ENCODE data around the gene POLR2C. TPM values are rescaled to one million over a fixed set of nuclear protein-coding genes. Genes with fewer than 3 reads are reported as not detected.

The POLR2C gene
- total and polyA plus RNA-seq, 2 of the 13 experiments (the other 11 are each of a cell fraction or from before 2014, with no cell fraction given) = 104 to 216 TPM

GRCh38 chr16:57447186-57447962 is 15.1 kb upstream of the POLR2C start, which contains the start of the genes CIAPIN1 and COQ9 (continued):
- TF ChIP-seq SP1 (IDR thresholded peaks at IDR 0.05) (peak; percentile 89), SP1 (CRISPR knock-in tag; IDR thresholded peaks at IDR 0.05) (peak; percentile 87), ZNF644 (CRISPR knock-in tag; IDR thresholded peaks at IDR 0.05; ENCODE audit: low read depth) (0 out of 2 replicates have a peak, but pooled peaks have one; percentile 22), ZNF782 (CRISPR knock-in tag; IDR thresholded peaks at IDR 0.05; ENCODE audit: borderline replicate concordance) (peak; percentile 90; the same call in 1 of the 2 replicates), HOXA9 (CRISPR knock-in tag; IDR thresholded peaks at IDR 0.05; ENCODE audit: borderline replicate concordance) (peak; percentile 88), ZNF501 (CRISPR knock-in tag; IDR thresholded peaks at IDR 0.05) (peak; percentile 98), FOXO4 (CRISPR knock-in tag; conservative IDR thresholded peaks at IDR 0.05) (no peak), PCBP1 (IDR thresholded peaks at IDR 0.05; ENCODE audit: borderline replicate concordance, low read depth, low read length) (peak; percentile 98; the same call in 1 of the 2 replicates), RBM39 (IDR thresholded peaks at IDR 0.05; ENCODE audit: low read depth, low read length, poor library complexity, severe bottlenecking) (no peak), ZNF800 (CRISPR knock-in tag; IDR thresholded peaks at IDR 0.05) (no peak; the same call in 1 of the 2 replicates), ADNP (CRISPR knock-in tag; IDR thresholded peaks at IDR 0.05) (peak; percentile 56; the same call in 1 of the 2 replicates), ZNF572 (CRISPR knock-in tag; IDR thresholded peaks at IDR 0.05) (peak; percentile 95), SIN3B (IDR thresholded peaks at IDR 0.05; ENCODE audit: low read length) (peak; percentile 67), ZNF335 (CRISPR knock-in tag; IDR thresholded peaks at IDR 0.05) (peak; percentile 93), ZNF724P (CRISPR knock-in tag; IDR thresholded peaks at IDR 0.05; ENCODE audit: borderline replicate concordance) (no peak; the same call in 1 of the 2 replicates), MBD4 (IDR thresholded peaks at IDR 0.05; ENCODE audit: borderline replicate concordance, low read length) (no peak), ESRRA (CRISPR knock-in tag; IDR thresholded peaks at IDR 0.05; ENCODE audit: low read depth) (peak; percentile 99), HNF4G (IDR thresholded peaks at IDR 0.05; ENCODE audit: borderline replicate concordance, low read depth, low read length) (no peak), HNF4G (CRISPR knock-in tag; IDR thresholded peaks at IDR 0.05; ENCODE audit: borderline replicate concordance, low read depth) (peak; percentile 85; the same call in 1 of the 2 replicates)
- TF ChIP-seq, protein P1, sequence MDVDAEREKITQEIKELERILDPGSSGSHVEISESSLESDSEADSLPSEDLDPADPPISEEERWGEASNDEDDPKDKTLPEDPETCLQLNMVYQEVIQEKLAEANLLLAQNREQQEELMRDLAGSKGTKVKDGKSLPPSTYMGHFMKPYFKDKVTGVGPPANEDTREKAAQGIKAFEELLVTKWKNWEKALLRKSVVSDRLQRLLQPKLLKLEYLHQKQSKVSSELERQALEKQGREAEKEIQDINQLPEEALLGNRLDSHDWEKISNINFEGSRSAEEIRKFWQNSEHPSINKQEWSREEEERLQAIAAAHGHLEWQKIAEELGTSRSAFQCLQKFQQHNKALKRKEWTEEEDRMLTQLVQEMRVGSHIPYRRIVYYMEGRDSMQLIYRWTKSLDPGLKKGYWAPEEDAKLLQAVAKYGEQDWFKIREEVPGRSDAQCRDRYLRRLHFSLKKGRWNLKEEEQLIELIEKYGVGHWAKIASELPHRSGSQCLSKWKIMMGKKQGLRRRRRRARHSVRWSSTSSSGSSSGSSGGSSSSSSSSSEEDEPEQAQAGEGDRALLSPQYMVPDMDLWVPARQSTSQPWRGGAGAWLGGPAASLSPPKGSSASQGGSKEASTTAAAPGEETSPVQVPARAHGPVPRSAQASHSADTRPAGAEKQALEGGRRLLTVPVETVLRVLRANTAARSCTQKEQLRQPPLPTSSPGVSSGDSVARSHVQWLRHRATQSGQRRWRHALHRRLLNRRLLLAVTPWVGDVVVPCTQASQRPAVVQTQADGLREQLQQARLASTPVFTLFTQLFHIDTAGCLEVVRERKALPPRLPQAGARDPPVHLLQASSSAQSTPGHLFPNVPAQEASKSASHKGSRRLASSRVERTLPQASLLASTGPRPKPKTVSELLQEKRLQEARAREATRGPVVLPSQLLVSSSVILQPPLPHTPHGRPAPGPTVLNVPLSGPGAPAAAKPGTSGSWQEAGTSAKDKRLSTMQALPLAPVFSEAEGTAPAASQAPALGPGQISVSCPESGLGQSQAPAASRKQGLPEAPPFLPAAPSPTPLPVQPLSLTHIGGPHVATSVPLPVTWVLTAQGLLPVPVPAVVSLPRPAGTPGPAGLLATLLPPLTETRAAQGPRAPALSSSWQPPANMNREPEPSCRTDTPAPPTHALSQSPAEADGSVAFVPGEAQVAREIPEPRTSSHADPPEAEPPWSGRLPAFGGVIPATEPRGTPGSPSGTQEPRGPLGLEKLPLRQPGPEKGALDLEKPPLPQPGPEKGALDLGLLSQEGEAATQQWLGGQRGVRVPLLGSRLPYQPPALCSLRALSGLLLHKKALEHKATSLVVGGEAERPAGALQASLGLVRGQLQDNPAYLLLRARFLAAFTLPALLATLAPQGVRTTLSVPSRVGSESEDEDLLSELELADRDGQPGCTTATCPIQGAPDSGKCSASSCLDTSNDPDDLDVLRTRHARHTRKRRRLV (CRISPR knock-in tag; IDR thresholded peaks at IDR 0.05) = peak; percentile 61; the same call in 1 of the 2 replicates
- TF ChIP-seq, protein P2, sequence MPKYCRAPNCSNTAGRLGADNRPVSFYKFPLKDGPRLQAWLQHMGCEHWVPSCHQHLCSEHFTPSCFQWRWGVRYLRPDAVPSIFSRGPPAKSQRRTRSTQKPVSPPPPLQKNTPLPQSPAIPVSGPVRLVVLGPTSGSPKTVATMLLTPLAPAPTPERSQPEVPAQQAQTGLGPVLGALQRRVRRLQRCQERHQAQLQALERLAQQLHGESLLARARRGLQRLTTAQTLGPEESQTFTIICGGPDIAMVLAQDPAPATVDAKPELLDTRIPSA (CRISPR knock-in tag; IDR thresholded peaks at IDR 0.05; ENCODE audit: borderline replicate concordance) = peak; percentile 98
